HG02943 (cell line): Measurements from ENCODE around the gene RPP25L.

Experiments used
- ATAC-seq: cut with Tn5 transposase; IDR thresholded peaks from one replicate; pipeline ENCODE4 v1.9.1; 2021; ENCODE audit warnings: mild to moderate bottlenecking, low read depth, moderate library complexity; ENCODE audit not compliant: unreplicated experiment

The RPP25L gene

DNA sequence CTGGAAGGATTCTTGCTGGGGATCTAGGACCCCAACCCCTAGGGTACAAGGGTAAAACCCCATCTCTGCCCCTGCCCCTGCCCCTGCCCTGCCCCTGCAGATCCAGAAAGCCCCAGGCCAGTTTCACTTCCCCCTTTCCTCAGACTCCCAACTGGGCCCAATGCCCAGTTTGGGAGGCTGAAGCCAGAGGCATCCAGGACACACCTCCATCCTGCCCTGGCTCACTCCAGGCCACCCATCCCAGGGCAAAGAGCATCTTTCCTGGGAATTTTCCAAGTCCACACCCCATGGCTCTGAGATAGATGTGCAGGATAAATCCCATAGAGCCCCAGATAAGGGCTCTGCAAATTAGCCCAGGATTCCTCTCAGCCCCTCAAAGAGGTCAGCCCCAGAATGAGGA is 39.8 kb downstream of the RPP25L start:
- no peak for ATAC-seq

GRCh38 chr9:34571481-34571810 is 40.5 kb downstream of the RPP25L start:
- ATAC-seq: no peak

DNA sequence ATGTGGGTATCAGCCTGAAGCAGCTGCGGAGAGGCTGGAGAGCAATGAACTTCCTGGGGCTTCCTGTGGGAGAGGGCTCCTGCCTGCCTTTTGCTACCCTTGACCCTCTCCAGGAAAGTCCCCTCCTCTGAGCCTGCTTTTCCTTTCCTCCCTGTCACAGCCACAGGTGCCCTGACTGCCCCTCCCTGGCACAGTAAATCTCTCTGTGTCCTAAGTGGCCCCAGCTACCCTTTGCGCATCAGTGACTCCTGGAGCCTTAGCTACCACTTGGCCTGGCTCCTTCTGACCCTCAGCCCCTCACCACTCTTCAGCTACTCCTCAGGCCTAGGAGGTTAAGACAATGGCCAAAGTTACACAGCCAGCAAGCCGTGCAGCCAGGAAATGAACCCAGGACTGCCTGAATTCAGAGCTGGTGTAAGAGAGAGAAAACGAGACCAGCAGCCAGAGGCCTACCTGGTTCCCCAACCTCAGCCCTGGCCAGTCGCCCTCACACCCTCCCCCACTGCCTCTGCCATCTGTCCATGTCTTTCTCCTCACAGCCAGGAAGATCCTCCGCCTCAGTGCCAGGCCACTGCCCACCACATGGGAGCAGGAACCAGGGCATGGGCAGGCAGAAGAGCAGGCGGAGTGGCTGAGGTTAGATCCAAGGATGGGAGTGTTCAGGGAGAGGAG is 41.0 kb downstream of the RPP25L start:
- ATAC-seq: no peak

DNA sequence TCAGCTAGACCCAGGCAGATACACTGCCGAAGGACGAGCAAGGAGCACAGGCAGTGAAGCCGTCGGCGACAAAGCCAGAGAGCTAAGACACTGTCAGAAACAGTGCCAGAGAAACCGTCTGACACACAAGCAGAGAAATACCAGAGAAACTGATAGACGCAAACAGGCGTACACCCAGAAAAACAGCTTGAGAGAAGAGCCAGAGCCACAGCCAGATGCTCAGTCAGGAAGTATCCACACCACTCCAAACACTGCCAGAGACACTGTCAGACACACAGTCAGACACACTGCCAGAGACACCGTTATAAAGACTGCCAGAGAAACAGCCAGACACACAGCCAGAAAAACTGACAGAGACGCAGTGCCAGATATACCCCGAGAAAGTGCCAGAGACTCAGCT is 41.5 kb downstream of the RPP25L start:
- ATAC-seq: no peak

- no peak for ATAC-seq
Measured at GRCh38 chr9:34568774-34569173, 43.1 kb downstream of the RPP25L start.

- no peak for ATAC-seq
Measured at GRCh38 chr9:34568133-34568532, 43.8 kb downstream of the RPP25L start.

- ATAC-seq: no peak
Measured at GRCh38 chr9:34566972-34567371, 44.9 kb downstream of the RPP25L start.

DNA sequence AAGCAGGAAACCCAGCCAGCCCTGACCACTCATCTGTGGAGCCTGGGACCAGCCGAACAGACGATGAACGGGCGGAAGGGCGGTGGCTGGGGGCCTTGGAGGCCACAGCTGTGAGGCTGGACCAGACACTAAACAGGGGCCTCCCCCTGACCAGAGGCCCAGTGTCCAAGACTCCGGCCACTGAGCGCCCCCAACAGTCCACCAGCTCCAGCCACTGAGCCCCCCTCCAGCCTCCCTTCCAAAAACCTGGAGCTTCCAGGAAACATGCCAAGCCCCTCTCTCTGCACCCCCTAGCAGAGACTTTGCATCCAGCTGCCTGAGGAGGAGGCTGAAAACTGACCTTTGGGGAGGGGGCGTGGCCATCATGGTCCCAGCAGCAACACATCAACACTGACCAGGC is 45.6 kb downstream of the RPP25L start:
- ATAC-seq: no peak

DNA sequence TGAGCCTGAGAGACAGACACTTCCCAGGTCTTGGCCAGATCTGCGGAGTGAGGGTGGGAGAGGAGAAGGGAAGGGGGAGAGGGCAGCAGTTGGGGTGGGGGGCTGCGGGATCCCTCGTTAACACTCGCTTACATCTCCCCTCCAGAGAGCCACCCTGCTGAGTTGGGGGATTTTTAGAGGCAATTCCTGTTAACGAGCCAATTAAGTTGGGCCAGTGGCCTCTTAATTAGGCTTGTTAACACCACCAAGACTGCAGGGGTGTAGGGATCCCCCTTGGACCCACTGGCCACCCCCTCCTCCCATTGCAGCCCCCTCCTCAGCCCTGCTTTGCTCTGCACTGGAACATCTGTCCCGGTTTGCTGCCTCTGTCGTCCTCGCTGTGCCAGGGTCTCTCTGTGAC is 46.0 kb downstream of the RPP25L start:
- ATAC-seq: no peak

DNA sequence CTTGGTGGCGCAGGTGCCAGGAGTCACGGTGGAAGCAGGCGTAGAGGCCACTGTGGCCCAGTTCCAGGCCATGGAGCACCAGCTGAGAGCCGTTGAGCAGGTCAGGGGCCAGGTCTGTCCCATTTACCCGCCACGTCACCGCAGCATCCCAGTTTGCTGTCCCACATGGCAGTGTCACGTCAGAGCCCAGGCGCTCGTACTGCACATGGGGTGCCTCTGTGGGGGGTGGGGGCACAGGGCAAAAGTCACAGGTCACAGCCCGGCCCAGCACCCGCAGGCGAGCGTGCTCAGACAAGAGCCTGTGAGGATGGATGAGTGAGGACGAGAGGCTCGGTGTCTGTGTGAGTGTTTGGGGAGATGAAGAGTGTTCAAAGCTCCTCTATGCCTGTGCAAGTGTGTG is 47.3 kb downstream of the RPP25L start:
- no peak for ATAC-seq

- no peak for ATAC-seq
Measured at GRCh38 chr9:34563262-34563661, 48.6 kb downstream of the RPP25L start.

DNA sequence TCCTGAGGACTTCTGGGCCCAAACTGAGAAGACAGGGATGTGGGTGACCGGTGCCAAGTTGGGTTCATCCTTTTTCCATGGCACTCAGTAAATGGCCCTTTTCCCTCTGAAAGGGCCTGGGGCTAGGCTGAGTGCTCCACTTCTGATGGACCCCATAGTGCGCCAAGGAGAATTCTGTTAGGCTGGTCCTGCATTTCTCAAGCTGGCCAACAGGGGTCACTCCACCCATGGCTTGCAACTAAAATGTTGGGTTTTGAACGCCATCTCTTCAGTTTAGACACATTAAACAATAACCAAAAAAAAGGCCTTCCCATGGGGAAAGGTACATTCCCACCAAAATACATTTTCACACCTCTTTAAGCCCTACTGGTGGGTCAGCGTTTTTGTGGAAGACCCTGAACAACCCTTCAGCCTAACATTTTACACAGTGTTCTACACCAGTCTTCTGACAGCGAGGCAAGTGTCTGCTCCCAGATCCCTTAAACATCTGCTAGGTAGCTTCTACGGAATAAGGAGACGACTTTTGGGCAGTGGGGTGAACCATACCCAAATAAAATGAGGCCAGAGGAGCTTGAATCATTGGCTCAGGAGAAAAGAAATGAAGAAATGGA is 49.7 kb downstream of the RPP25L start:
- ATAC-seq: no peak

DNA sequence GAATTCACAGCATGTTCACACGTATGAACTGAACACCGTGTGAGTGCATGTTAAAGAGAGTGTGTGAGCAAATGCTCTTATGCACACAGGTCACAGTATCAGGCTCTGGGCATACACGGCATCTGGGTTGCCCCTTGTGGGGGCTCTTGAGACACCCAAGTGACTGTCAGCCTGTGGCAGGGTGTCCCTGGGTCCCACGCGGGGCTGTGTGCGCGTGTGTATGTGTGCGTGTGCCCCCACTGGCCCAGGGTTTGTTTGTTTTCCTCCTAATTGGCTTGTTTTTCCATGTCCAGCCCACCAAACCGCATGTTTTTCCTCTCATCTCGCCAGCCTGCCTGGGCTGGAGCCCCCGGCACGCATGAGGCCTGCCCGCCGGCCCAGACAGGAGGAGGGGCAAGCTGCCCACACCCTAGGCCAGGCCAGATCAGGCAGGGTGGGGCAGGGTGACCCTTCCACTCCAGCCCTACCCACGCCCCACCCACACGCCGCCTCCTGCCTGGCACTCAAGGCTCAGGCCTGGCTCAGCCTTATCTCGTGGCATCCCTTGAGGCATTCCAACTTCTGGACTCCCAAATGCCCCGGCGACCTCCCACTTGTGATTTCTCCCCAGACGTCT is 51.2 kb downstream of the RPP25L start:
- ATAC-seq: no peak
